Epithelial cell of proximal tubule (primary cell): Measurements from ENCODE around the gene COL4A6. TPM values are rescaled to one million over a fixed set of nuclear protein-coding genes. Genes with fewer than 3 reads are reported as not detected.

Experiments
- DNase-seq: peaks from one replicate; pipeline ENCODE4 v3.0.0-alpha.2; 2011; ENCODE audit warnings: low read depth
- H3K4me3 ChIP-seq: 2 replicates; pipeline ENCODE4 v1.5.1; 2011; ENCODE audit warnings: low read depth, mild to moderate bottlenecking, low read length
- total RNA-seq: library from RNA; depleted of rRNA; stranded (reverse); fragments of >200 nt; gene quantifications from 2 replicates; pipeline ENCODE4 v1.2.3, GENCODE V29; 2015
- TF ChIP-seq, protein P1 (sequence below): conservative IDR thresholded peaks from 2 replicates; pipeline ENCODE4 v1.5.1; 2012; ENCODE audit warnings: low read depth, mild to moderate bottlenecking, low read length

Gene COL4A6
- total RNA-seq, 1 donor from 2014 or later = 2.0 TPM

DNA sequence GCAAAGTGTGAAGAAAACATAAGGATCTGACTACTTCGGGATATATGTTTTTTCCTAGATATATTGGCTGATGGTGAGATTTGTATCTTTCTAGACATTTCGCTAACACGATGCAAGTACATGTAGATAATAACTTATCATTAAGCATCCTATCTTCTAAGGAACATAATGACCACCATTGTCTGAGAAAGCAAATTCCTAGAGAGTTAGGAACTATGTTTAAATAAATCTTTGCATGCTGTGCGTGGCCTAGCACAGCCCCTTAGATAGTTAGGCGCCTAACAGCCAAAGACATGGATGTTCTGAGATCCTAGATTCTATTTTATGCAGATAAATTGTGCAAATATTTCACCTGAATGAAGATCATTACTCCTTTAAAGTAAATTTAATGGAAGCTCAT lies 3.0 kb downstream of the COL4A6 start:
- TF ChIP-seq, protein P1, sequence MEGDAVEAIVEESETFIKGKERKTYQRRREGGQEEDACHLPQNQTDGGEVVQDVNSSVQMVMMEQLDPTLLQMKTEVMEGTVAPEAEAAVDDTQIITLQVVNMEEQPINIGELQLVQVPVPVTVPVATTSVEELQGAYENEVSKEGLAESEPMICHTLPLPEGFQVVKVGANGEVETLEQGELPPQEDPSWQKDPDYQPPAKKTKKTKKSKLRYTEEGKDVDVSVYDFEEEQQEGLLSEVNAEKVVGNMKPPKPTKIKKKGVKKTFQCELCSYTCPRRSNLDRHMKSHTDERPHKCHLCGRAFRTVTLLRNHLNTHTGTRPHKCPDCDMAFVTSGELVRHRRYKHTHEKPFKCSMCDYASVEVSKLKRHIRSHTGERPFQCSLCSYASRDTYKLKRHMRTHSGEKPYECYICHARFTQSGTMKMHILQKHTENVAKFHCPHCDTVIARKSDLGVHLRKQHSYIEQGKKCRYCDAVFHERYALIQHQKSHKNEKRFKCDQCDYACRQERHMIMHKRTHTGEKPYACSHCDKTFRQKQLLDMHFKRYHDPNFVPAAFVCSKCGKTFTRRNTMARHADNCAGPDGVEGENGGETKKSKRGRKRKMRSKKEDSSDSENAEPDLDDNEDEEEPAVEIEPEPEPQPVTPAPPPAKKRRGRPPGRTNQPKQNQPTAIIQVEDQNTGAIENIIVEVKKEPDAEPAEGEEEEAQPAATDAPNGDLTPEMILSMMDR = no peak
- DNase-seq = no peak
- no peak overlapping the region for H3K4me3 ChIP-seq

DNA sequence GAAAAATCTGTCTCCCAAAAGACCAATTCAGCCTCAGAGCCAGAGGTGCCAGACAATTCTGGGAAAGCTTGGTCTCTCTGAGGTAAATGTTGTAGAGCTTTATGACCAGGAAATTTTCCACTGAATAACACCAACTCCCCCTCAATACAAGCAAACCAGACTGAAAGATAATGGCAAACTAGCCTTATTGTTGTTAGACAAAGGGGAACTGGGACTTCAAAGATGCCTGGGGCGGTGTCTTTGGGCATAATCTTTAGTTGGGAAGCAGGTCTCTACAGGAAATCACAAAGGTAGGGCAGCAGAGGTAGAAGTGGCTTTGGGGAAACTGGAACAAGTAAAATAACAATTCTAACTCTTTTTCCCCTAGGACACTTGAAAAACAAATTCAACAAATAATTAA lies 12.0 kb downstream of the COL4A6 start:
- TF ChIP-seq, protein P1 = no peak
- no peak for DNase-seq
- no peak overlapping the region for H3K4me3 ChIP-seq

DNA sequence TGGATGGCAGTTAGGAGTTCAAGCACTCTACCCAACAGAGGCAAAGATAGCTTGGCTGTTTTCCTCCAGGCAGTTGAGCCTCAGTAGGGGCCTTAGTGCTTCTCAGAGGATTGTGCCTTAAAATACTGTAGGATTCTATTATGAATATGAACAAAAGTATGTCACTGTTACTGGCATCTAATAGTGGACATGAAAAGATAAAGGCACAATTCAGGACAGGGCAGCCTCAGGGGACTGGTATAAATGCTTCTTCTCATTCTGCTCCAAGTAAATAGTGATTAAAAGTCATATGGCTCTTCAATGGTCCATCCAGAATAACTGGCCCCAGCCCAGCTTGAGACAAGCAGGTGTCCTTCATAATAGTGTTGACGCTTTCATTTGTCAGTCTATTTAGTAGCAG lies 17.7 kb downstream of the COL4A6 start:
- no peak overlapping the region for H3K4me3 ChIP-seq
- no peak for DNase-seq
- TF ChIP-seq, protein P1 = no peak

DNA sequence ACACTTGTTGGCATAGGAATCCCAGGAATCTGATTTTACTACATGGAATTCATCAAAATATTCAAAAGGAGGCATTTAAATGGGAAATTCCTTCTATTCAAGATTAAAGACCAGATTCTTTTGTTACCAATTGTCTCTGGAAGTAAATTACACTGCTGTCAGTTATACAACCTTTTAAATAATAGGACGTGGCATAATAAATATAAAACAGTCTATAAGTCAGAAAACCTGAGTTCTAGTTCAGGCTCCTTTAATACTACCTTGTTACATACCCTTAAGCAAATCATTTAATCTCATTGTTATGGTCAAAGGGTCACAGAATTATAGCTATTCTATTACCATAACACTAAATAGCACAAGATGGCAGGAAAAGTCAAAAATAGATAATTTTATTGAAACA lies 18.8 kb downstream of the COL4A6 start:
- no peak for DNase-seq
- no peak overlapping the region for H3K4me3 ChIP-seq
- TF ChIP-seq, protein P1 = no peak

DNA sequence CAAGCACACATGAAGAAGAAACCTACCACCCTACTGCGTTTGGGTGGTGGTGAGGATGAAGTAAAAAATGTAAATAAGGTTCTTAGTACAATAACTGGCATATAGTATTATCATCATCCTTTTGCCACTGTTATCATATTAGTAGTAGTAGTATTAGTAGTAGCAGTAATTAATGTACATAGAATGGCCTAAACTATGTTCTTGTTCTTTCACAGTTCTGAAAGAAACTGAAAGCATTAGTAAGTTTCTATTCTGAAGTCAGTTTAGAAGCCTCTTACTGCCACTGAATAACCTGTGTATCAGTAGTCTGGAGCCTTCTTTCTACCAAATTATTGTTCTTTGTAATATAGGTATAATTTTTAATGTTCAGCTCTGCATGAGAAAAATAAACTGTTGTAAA lies 21.0 kb downstream of the COL4A6 start:
- no peak overlapping the region for H3K4me3 ChIP-seq
- TF ChIP-seq, protein P1 = no peak
- no peak for DNase-seq

DNA sequence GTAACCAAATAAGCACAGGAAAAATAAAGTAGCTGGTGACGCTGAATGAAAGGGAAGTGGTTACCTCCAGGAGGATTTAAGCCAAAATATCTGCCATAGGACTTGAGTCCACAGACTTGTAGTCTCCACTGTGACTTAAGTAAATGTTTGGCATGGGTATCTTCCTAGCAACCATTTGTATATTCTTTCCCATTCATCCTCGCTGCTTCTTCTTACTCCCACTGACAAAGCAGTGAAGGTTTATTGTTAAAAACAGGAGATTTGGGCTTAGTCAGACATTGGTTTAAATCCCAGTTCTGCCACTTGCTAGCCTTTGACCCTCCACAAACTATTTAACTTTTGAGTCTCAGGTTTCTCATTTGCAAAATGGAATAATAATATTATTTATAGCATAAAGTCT lies 22.3 kb downstream of the COL4A6 start:
- DNase-seq = no peak
- TF ChIP-seq, protein P1 = no peak
- H3K4me3 ChIP-seq = no peak overlapping the region

DNA sequence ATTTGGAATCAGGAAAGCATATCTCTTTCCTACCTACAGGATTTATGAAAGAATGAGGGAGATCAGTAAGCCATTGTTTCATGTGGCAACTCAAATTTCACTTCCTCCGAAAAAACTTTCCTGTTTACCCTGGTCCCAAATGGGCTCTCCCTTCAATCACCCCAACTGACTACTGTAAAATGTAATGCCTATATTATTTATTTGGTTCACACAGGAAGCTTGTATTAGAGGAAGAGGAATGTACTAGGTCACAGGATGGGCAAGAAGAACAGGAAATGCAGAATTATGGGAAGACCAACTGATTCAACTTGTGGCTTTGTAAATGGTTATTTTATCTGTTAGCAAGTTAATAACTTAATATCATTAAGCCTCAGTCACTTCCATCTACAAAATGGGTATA lies 23.1 kb downstream of the COL4A6 start:
- no peak for DNase-seq
- no peak overlapping the region for H3K4me3 ChIP-seq
- TF ChIP-seq, protein P1 = no peak
